Sciatic nerve (tissue), 2 donors: ENCODE data around the gene LCE3D. TPM values are rescaled to one million over a fixed set of nuclear protein-coding genes. Genes with fewer than 3 reads are reported as not detected.
"Not testable (repeated sequence)": the region's sequence is repeated elsewhere in the genome, so short reads cannot be mapped to it uniquely, and the experiment has no call there.

Experiments
- ATAC-seq: fragments of 200-7000 bp; cut with Tn5 transposase; one replicate; pipeline ENCODE4 v1.9.1; 2020; ENCODE audit warnings: mild to moderate bottlenecking, moderate library complexity
- DNase-seq: peaks from one replicate; pipeline ENCODE4 v3.0.0-alpha.2; 2020; ENCODE audit warnings: low spot score
- intact Hi-C: fragments of 100-400 bp; cut with DNase I; formaldehyde crosslinking; loops from one replicate; pipeline ENCODE4 v1.14.2; 2022
- total RNA-seq: library from RNA; stranded (reverse); fragmentation: NEBNext Ultra II Directional; extraction: Animal tissue kit (Norgen Biotek cat#: 25700); gene quantifications from one replicate; pipeline ENCODE4 v1.2.1, GENCODE V29; 2021
- donor health status: DM: no; HTN: no; CAD: no.
- donor health status: DM: no; HTN: no; CAD: no.

Gene LCE3D, protein sequence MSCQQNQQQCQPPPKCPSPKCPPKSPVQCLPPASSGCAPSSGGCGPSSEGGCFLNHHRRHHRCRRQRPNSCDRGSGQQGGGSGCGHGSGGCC
- total RNA-seq: not detected

DNA sequence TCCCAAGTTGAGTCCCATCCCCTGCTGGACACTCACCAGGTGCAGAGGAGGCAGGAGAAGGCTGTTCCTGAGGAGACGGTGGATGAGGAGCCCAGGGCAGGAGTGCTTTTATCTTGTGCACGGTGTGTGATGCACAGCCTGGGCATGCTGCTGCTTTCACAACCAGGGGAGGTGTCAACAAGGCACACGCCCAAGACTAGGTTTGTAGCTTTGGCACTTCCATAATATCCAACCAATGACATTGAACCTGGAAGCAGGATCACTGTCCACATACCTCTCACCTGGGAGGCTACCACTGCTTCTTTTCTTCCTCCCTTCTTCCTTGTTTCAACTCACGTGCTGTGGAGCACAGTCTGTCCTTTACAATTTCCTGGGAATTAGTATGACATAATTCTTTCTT is at the start of gene LCE3D:
LCE3D (minus strand) TSS at position 84 of the 400 bp plus-strand sequence. CDS start 580 bp downstream, outside the sequence.
- intact Hi-C loops: no loop called here
- no peak for DNase-seq
- no peak for ATAC-seq

DNA sequence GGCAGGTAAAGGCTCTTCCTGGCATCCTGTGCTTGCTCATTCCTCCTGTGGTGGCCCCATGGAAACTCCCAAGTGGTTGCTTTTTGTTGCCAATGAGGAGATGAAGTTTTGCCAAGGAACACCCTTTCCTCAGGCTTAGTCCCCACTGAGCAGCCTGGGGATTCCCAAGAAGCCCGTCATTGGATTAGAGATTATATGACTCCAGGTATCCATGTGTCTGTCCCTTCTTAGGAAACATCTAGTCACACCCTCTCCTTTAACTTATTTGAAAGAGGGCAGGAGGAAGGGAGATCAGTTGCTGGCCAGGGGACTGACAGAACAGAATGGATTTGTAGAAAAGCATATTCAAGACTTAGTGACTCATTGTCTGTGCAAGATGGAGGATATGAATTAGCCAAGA is 46.4 kb upstream of the LCE3D start:
- DNase-seq (no peak), ATAC-seq (no peak)
- intact Hi-C loops: no loop called here

DNA sequence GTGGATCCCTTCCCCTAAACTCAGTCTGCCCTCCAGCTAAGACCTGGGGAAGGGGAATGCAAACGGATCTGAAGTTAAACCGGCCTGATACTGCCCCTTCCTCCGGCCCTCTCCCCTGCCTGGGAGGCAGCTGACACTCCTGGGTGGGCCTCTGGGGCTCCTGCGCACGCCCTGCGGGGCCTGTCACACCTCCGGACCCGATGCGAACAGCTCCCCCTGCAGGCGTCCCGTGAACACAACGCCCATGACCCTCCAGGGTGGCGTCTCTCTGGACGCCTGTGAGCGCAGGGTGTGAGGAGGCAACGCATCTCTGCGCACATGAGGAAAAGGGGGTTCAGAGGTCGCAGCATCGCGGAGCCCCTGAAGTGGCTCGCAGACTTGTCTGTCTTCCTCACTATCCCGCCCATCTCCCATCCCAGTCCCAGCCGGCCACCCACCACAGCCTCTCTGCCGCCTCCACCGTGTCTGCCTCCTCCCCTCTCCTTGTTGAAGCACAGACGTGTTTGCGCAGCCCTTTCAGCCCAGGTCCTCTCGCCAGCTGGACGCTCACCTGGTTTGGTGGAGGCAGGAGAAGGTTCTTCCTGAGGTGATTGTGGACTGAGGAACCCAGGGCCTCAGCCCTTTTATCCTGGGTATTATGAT is 43.0 kb upstream of the LCE3D start:
- DNase-seq (no peak), ATAC-seq (peak; percentile 26)
- intact Hi-C loops: no loop called here

DNA sequence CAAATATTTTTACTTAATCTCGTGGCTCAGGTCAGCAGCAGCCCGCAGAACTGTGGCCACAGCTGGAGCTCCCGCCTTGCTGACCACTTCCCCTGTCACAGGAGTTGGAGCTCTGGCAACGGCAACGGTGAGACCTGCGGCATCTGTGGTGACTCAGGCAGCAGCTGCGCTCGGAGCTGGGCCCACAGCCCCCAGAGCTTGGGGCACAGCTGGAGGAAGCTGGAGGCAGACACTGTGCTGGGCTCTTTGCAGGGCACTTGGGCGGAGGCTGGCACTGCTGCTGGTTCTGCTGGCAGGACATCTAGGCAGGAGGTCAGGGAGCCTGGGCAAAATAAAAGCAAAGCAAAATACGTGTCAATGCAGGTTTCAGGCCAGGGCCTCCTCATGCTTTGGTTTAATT is 42.5 kb upstream of the LCE3D start, which contains the start of gene LCE3A:
LCE3A (minus strand) TSS at position 301 of the 400 bp plus-strand sequence; CDS start at position 301, 0 bp downstream.
- peak; percentile 26 for ATAC-seq
- DNase-seq: no peak
- intact Hi-C loops: no loop called here

DNA sequence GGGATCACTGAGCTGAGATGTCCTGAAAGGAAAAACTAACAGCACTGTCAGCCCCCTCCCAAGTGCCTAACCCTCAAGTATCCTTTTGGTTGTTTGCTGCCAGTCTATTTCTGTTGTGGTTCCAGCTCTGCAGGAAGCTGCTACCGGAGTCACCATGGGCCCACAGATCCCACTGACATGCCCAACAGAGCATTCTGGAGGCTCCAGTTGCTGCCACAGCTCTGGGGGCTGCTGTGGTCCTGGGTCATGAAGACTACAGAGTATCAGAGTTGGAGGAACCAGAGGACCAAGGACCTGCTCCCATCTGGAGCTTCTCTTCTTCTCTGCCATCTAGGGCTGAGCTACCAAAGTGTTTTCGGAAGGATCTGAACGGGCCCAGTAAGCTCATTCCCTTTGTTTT is 41.7 kb upstream of the LCE3D start:
- intact Hi-C loops: no loop called here
- DNase-seq (no peak), ATAC-seq (no peak)

DNA sequence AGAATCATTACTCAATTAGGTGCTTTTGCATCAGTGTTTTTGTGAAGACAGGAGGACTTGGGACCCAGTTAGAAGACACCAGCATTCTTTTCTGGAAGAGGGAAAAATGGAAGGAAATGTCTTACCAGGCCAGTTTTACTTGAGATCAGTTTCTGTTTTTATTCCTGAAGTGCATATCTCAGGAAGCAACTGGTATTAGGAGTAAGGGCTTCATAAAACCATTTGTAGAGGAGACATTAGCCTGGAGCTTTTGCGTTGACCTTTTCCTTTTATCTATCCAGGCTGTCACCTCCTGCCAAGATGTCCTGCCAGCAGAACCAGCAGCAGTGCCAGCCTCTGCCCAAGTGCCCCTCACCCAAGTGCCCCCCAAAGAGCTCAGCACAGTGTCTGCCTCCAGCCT is 33.2 kb upstream of the LCE3D start, which contains the start of gene LCE3B:
LCE3B (plus strand) TSS at position 301 of the 400 bp plus-strand sequence; CDS start at position 301, 0 bp downstream.
- intact Hi-C loops: no loop called here
- ATAC-seq (no peak), DNase-seq (no peak)

DNA sequence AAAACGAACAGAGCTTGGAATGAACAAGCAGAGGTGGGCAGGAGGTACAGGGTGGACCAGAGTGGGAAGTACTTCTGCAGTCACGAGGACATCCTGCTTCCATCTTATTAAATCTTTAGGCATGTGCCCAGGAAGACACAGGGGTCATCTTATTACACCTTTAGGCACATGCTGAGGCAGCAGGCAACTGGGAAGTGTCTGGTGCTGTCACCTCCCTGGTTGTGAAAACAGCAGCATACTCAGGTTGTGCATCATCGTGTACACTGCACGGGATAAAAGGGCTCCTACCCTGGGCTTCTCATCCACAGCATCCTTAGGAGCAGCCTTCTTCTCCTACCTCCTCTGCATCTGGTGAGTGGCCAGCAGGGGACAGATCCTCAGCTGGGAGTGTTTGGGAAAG is 19.6 kb upstream of the LCE3D start, which contains the start of gene LCE3C:
LCE3C (plus strand) TSS at position 301 of the 400 bp plus-strand sequence. CDS start 498 bp downstream, outside the sequence.
- intact Hi-C loops: no loop called here
- DNase-seq: no peak
- ATAC-seq: no peak

DNA sequence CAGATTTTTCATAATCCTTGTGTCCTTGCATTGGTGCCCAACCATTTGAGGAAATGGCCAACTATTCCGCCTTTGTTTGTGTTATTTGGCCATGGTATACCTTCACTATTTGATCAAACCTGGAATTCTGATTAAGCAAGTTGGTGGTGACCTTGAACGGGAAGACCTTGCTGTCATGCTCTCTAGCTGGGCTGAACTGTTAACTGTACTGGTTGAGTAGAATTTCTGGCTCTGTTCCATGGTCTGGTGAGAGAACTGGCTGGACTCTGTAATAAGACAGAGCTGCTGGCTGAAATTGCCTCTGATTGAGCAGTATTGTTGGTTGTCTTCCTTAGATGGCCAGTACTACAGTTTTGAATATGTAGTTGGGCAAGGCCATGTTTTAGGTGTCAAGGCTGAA is 16.7 kb upstream of the LCE3D start:
- intact Hi-C loops: no loop called here
- ATAC-seq: no peak

DNA sequence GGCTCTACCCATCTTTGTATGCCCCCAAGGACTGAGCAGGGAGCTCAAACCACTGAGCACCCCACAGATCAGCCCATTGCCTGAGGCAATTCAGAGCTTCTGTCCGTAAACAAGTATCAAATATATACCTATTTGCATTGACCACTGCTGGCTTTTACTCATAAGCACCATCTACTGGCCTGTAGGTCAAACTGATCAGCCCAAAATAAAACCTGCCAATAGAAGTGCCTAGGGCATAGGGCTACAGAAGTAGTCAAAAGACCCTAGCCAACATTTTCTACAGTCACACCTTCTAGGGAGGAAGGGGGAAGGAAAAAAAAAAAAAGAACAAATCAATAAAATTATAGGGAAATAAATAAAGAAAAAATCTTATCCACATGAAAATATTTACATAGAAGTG is 5.3 kb upstream of the LCE3D start:
- DNase-seq (no peak), ATAC-seq (no peak)
- intact Hi-C loops: no loop called here

More for the DNA sequence above, 16.7 kb upstream of the LCE3D start:
- DNase-seq: no peak

DNA sequence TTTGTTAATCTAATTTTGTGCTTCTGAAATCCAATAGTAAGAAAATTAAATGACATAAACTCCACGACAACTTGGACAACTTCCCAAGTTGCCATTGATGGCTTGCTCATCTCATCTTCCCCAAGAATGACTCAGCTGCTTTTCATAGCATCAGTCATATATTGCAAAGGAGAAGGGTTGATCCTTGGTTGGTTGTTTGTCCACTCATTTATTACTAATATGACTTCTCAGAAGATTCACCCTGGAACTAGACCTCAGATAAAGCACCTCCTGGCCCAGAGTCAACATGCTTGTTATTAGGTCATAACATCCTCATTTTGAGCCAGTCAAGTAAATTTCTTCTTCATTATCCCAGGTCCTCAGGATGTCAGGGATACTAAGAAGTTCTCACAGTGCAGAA is 2.3 kb upstream of the LCE3D start:
- ATAC-seq: no peak
- intact Hi-C loops: no loop called here
- DNase-seq: no peak

DNA sequence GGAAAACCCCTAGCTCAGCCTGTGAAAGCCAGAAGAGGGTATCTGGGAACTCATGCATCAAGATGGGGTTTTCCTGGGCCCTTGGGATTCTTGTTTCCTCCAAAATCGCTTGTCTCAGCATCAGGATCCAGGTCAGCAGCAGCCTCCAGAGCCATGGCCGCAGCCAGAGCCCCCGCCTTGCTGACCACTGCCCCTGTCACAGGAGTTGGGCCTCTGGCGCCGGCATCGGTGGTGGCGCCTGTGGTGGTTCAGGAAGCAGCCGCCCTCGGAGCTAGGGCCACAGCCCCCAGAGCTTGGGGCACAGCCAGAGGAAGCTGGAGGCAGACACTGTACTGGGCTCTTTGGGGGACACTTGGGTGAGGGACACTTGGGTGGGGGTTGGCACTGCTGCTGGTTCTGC is 790 bp downstream of the LCE3D start:
- ATAC-seq, DNase-seq, intact Hi-C loops: not testable (repeated sequence)

DNA sequence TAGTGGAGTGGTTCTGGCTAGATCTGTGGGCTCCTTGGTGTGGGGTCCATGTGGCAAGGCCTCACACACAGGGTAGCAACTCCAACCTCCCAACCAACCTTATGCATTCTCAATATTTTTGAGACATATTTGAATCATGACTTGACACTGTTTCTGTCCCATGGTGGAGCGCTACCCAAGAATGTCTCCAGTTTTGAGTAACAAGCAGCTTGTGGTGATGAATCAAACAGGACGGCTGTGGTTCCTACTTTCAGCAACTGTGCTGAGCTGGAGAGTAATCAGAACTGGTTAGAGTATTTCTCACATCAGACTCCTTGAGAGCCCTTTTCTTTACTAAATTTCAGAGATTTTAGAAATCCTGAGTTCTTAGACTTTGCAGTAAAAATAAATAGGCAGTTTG is 3.1 kb downstream of the LCE3D start:
- ATAC-seq (no peak), DNase-seq (no peak)
- intact Hi-C loops: no loop called here

DNA sequence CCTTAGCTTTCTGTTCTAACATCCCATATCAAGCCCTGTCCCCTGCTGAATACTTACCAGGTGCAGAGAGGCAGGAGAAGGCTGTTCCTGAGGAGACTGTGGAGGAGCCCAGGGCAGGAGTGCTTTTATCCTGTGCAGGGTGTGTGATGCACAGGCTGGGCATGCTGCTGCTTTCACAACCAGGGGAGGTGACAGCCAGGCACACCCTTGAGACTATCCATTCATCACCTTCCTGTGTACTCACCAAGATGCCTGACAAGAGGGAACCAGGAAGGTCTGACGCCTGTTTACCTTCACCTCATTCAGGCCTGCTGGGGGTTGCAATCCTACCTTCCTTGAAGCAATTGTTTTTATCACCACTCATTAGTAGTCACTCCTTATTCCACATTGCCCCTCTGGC is 13.6 kb downstream of the LCE3D start, which contains the start of gene LCE3E:
LCE3E (minus strand) TSS at position 100 of the 400 bp plus-strand sequence. CDS start 572 bp downstream, outside the sequence.
- intact Hi-C loops: no loop called here
- DNase-seq (no peak), ATAC-seq (no peak)

DNA sequence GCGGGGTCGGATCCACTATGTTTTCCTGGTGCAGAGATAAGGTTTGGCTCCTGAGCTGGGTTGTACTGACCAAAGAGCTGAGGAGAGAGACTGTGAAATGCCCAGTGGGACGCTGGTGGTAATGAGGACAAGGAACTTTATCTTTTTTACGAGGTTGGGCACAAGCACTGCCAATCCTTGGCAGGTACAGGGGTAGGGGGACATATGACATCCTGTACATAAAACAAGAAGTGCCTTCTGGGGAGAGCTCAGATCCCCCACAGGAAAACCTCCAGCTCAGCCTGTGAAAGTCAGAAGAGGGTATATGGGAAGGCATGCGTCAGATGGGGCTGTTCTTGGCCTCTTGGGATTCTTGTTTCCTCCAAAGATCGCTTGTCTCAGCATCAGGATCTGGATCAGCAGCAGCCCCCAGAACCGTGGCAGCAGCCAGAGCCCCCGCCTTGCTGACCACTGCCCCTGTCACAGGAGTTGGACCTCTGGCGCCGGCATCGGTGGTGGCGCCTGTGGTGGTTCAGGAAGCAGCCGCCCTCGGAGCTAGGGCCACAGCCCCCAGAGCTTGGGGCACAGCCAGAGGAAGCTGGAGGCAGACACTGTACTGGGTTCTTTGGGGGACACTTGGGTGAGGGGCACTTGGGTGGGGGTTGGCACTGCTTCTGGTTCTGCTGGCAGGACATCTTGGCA is 14.6 kb downstream of the LCE3D start:
- ATAC-seq: no peak
- intact Hi-C loops: no loop called here
- no peak for DNase-seq

DNA sequence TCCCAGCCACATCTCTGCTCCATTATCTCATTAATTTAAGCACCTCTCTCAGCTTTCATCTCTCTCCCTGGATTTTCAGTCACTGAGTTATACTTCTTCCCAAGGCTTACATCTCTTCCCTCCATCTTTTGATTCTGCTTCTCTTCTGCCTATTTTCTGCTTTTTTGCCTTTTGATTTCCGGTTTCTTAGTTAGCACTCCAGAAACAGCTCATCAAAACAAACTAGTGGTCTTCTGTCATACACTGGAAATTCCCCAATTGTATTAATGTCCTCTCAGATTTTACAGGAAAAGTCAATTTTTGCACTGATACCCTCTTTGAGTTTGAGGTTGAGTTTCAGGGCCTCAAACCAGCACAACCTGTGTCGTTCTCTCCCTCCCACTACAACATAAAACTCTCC is 15.2 kb downstream of the LCE3D start:
- intact Hi-C loops: no loop called here
- no peak for DNase-seq
- no peak for ATAC-seq

DNA sequence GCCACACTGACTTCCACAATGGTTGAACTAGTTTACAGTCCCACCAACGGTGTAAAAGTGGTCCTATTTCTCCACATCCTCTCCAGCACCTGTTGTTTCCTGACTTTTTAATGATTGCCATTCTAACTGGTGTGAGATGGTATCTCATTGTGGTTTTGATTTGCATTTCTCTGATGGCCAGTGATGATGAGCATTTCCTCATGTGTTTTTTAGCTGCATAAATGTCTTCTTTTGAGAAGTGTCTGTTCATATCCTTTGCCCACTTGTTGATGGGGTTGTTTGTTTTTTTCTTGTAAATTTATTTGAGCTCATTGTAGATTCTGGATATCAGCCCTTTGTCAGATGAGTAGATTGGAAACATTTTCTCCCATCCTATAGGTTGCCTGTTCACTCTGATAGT is 32.0 kb downstream of the LCE3D start:
- ATAC-seq, DNase-seq, intact Hi-C loops: not testable (repeated sequence)

DNA sequence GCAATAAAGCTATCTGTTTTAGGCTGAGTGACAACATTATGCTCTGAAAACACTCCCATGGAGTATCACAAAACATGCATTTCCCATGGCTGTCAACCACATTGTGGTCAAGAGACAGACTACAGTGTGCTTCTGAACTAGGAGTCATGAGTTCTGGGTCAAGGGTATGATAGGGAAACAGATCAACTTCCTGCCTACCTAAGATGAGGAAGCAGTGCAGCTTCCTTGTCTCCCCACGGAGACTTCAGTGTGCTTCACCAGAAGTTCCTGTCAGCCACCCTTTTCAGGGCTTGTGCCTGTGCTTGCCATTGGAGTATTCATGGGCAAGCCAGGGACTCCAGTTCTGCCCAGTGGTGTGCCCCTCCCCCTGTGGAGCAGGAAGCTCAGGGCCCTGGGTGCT is 33.6 kb downstream of the LCE3D start:
- intact Hi-C loops: no loop called here
- DNase-seq (no peak), ATAC-seq (no peak)

DNA sequence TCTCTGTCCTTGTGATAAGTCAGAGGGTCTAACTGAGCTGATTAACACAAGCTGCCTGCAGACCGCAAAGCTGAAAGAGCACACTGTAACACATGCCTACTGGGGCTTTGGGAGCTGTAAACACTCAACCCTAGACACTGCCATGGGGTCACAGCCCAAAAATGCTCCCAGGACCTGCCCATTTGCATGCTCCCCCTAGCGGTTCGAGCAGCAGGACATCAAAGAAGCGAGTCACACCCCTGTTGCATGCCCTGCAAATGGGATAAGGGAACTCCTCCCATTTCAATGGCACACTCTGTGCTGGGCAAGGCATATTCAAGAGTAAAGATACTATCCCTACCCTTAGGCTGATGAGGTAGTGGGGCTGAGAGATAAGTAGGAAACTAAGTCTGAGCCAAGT is 36.5 kb downstream of the LCE3D start:
- ATAC-seq: no peak
- intact Hi-C loops: no loop called here

DNA sequence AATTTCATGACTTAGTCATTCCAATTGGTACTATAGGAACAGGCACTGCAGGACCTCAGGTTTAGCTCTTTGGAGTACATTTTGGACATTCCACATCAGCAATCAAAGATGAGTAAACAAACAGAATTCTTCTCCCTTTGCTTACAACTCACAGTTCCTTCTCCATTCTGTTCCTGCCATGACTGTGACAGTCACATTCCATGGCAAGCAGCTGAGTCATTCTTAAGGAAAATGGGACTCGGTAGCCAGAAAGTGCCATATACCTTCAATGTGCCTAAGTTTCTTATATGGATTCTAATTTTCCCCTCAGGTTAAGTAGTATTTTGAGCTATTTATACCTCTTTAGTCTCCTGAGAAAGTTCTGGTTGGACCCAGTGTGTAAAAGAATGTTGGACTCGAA is 40.4 kb downstream of the LCE3D start:
- intact Hi-C loops: no loop called here
- DNase-seq (no peak), ATAC-seq (no peak)

More for the DNA sequence above, 36.5 kb downstream of the LCE3D start:
- DNase-seq: no peak

DNA sequence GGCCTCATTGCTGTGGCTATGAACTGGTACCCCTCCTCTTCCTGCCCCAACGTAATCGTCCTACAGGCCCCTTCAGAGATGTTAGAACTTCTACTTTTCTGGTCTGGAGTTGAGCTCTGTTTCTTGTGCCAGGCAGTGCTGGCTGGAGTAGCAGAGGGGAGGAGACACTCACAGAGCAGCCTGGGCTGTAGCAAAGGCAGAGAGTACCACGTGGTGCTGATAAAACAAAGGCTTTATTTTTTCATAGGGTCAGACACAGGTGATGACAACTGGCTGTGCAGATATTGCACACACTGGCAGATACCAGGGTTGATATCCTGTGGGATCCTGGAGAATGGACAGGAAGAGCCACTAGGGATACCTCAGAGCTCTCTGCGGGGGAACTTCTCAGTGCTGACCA is 42.8 kb downstream of the LCE3D start:
- no peak for DNase-seq
- intact Hi-C loops: no loop called here
- no peak for ATAC-seq
